BLaER1 treated with 17β-estradiol and CSF1 and Interleukin-3, amounts not matched to agents 10 nM and 100 nM (cell line): ENCODE data around the gene RTN3.
A peak's percentile ranks its signal among the peaks of the same experiment; 100 is the strongest.

ENCODE experiments used
- H3K27ac ChIP-seq, 11 experiments: shearing (Covaris generic); formaldehyde crosslinking; 2 replicates each; pipeline ENCODE4 v1.8.1; 2022
- H3K27me3 ChIP-seq, 11 experiments: shearing (Covaris generic); formaldehyde crosslinking; 2 replicates each; pipeline ENCODE4 v1.8.1; 2022
- H3K36me3 ChIP-seq, 11 experiments: shearing (Covaris generic); formaldehyde crosslinking; 2 replicates each; pipeline ENCODE4 v1.8.1; 2022
- H3K4me1 ChIP-seq, 10 experiments: shearing (Covaris generic); formaldehyde crosslinking; 2 replicates each; pipeline ENCODE4 v1.8.1; 2022
- H3K4me2 ChIP-seq, 11 experiments: shearing (Covaris generic); formaldehyde crosslinking; 2 replicates each; pipeline ENCODE4 v1.8.1; 2022
- H3K4me3 ChIP-seq, 10 experiments: shearing (Covaris generic); formaldehyde crosslinking; 2 replicates each; pipeline ENCODE4 v1.8.1; 2022
- H3K9ac ChIP-seq, 11 experiments: shearing (Covaris generic); formaldehyde crosslinking; 2 replicates each; pipeline ENCODE4 v1.8.1; 2022
- H3K9me3 ChIP-seq, 11 experiments: shearing (Covaris generic); formaldehyde crosslinking; replicated peaks in 1 of 11; 2 replicates each; pipeline ENCODE4 v1.8.1; 2022
- H4K20me1 ChIP-seq, 11 experiments: shearing (Covaris generic); formaldehyde crosslinking; 2 replicates each; pipeline ENCODE4 v1.8.1; 2022
- Cebpa-rat ChIP-seq, 11 experiments: shearing (Covaris generic); IDR thresholded peaks; 2 replicates each; pipeline ENCODE4 v1.8.1; 2022

The RTN3 gene

GRCh38 chr11:63711838-63712237 is 30.5 kb downstream of the RTN3 start:
- H3K4me1 ChIP-seq = peaks cover 0 to 36% (median 2%) of the 10 kb centered on the region in 10 experiments; a peak in 7 of 20 replicates
- peaks cover 44 to 100% (median 79%) of the 10 kb centered on the region in 11 experiments for H4K20me1 ChIP-seq
- H3K9me3 ChIP-seq = no peaks in the 10 kb centered on the region
- H3K27me3 ChIP-seq = no peaks in the 10 kb centered on the region
- H3K27ac ChIP-seq = no peak overlapping the region
- H3K9ac ChIP-seq = no peak overlapping the region
- no peak overlapping the region for H3K4me2 ChIP-seq
- no peak for TF ChIP-seq Cebpa-rat (IDR thresholded peaks at IDR 0.05)
- peaks cover 20 to 50% (median 31%) of the 10 kb centered on the region in 11 experiments; a peak in 18 of 22 replicates for H3K36me3 ChIP-seq
- no peak overlapping the region for H3K4me3 ChIP-seq

DNA sequence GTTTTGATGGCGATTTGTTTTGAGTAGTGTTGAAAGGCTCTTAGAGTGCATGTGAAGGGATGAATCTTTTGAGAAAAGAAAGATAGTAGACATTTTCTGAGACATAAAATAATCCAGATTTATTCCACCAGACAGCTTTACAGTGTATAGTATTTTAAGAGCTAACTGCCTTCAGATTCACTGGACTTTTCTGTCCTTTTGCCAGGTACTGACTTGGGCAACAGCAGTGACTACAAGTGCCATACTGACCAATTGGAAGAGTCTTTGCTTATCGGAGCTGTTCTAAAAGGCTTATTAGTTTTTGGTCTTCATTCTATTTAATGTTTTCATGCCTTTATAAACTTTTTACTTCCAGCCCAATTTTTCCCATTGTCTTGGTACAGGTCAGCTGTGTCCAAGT is 32.5 kb downstream of the RTN3 start:
- Histone ChIP-seq H3K27me3 (no peaks in the 10 kb centered on the region), H3K36me3 (peaks cover 16 to 58% (median 26%) of the 10 kb centered on the region in 11 experiments; a peak in 21 of 22 replicates), H3K4me2 (no peak overlapping the region), H3K4me3 (no peak overlapping the region), H3K9me3 (no peaks in the 10 kb centered on the region), H4K20me1 (peaks cover 34 to 100% (median 75%) of the 10 kb centered on the region in 11 experiments; a peak in 21 of 22 replicates), H3K4me1 (peaks cover 0 to 17% (median 0%) of the 10 kb centered on the region in 10 experiments; a peak in 5 of 20 replicates), H3K27ac (no peak overlapping the region), H3K9ac (no peak overlapping the region)
- no peak for TF ChIP-seq Cebpa-rat (IDR thresholded peaks at IDR 0.05)

- no peaks in the 10 kb centered on the region for H3K4me1 ChIP-seq
- H4K20me1 ChIP-seq = peaks cover 36 to 100% (median 71%) of the 10 kb centered on the region in 11 experiments; a peak in 19 of 22 replicates
- H3K36me3 ChIP-seq = peaks cover 29 to 80% (median 43%) of the 10 kb centered on the region in 11 experiments; a peak in 21 of 22 replicates
- H3K9ac ChIP-seq = no peak overlapping the region
- no peak overlapping the region for H3K27ac ChIP-seq
- H3K4me2 ChIP-seq = no peak overlapping the region
- TF ChIP-seq Cebpa-rat (IDR thresholded peaks at IDR 0.05) = no peak
- no peaks in the 10 kb centered on the region for H3K27me3 ChIP-seq
- H3K9me3 ChIP-seq = no peaks in the 10 kb centered on the region
- H3K4me3 ChIP-seq = no peak overlapping the region
Observed at GRCh38 chr11:63716046-63716445, 34.7 kb downstream of the RTN3 start.

- H3K4me1 ChIP-seq = no peaks in the 10 kb centered on the region
- H4K20me1 ChIP-seq = peaks cover 33 to 100% (median 57%) of the 10 kb centered on the region in 11 experiments; a peak in 19 of 22 replicates
- no peak overlapping the region for H3K4me3 ChIP-seq
- H3K36me3 ChIP-seq = peaks cover 19 to 63% (median 40%) of the 10 kb centered on the region in 11 experiments; a peak in 20 of 22 replicates
- H3K27ac ChIP-seq = no peak overlapping the region
- H3K4me2 ChIP-seq = no peak overlapping the region
- no peaks in the 10 kb centered on the region for H3K9me3 ChIP-seq
- no peaks in the 10 kb centered on the region for H3K27me3 ChIP-seq
- TF ChIP-seq Cebpa-rat (IDR thresholded peaks at IDR 0.05) = no peak
- no peak overlapping the region for H3K9ac ChIP-seq
Observed at GRCh38 chr11:63719001-63719400, 37.7 kb downstream of the RTN3 start.

DNA sequence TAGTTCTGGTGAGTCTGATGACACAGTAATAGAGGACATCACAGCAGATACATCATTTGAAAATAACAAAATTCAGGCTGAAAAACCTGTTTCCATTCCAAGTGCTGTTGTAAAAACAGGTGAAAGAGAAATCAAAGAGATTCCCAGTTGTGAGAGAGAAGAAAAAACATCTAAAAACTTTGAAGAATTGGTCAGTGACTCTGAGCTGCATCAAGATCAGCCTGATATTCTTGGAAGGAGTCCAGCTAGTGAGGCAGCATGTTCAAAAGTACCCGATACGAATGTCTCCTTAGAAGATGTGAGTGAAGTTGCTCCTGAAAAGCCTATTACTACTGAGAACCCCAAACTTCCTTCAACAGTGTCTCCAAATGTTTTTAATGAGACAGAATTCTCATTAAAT is 38.7 kb downstream of the RTN3 start:
- Histone ChIP-seq H3K4me2 (no peak overlapping the region), H3K9ac (no peak overlapping the region), H3K27ac (no peak overlapping the region), H3K27me3 (no peaks in the 10 kb centered on the region), H3K4me1 (no peaks in the 10 kb centered on the region; a peak in 1 of 20 replicates), H3K9me3 (no peaks in the 10 kb centered on the region), H3K36me3 (peaks cover 19 to 53% (median 33%) of the 10 kb centered on the region in 11 experiments; a peak in 20 of 22 replicates), H4K20me1 (peaks cover 25 to 100% (median 51%) of the 10 kb centered on the region in 11 experiments; a peak in 18 of 22 replicates), H3K4me3 (no peak overlapping the region)
- no peak for TF ChIP-seq Cebpa-rat (IDR thresholded peaks at IDR 0.05)

GRCh38 chr11:63720611-63721010 is 39.3 kb downstream of the RTN3 start:
- Histone ChIP-seq H3K36me3 (peaks cover 12 to 47% (median 27%) of the 10 kb centered on the region in 11 experiments; a peak in 20 of 22 replicates), H4K20me1 (peaks cover 20 to 100% (median 45%) of the 10 kb centered on the region in 11 experiments; a peak in 17 of 22 replicates), H3K9me3 (no peaks in the 10 kb centered on the region), H3K27me3 (no peaks in the 10 kb centered on the region), H3K9ac (no peak overlapping the region), H3K4me1 (peaks cover 0 to 4% (median 0%) of the 10 kb centered on the region in 10 experiments; a peak in 1 of 20 replicates), H3K4me2 (no peak overlapping the region), H3K27ac (no peak overlapping the region), H3K4me3 (no peak overlapping the region)
- TF ChIP-seq Cebpa-rat (IDR thresholded peaks at IDR 0.05) = no peak

DNA sequence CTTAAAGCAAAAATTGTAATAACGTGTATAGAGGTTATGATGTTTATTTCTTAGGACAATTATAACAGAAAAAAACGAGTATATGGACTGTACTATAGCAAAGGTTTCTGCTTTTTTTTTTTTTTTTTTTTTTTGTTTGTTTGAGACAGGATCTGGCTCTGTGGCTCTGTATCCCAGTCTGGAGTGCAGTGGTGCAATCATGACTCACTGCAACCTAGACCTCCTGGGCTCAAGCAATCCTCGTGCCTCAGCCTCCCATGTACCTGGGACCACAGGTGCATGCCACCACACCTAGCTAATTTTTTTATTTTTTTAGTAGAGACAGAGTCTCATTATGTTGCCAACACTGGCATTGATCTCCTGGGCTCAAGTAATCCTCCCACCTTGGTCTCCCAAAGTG is 48.0 kb downstream of the RTN3 start:
- Histone ChIP-seq H3K27ac (peak overlapping the region in 1 of 11 experiments; percentile 38; a peak in 1 of 22 replicates), H3K4me2 (peak overlapping the region in 2 of 11 experiments; percentile 26 to 55; a peak in 4 of 22 replicates), H3K27me3 (no peaks in the 10 kb centered on the region), H3K9ac (no peak overlapping the region), H3K4me3 (no peak overlapping the region), H3K4me1 (peaks cover 9 to 23% (median 11%) of the 10 kb centered on the region in 10 experiments; a peak in 18 of 20 replicates), H3K9me3 (no peaks in the 10 kb centered on the region), H3K36me3 (peaks cover 0 to 23% (median 7%) of the 10 kb centered on the region in 11 experiments; a peak in 8 of 22 replicates), H4K20me1 (peaks cover 7 to 98% (median 28%) of the 10 kb centered on the region in 11 experiments; a peak in 14 of 22 replicates)
- no peak for TF ChIP-seq Cebpa-rat (IDR thresholded peaks at IDR 0.05)

DNA sequence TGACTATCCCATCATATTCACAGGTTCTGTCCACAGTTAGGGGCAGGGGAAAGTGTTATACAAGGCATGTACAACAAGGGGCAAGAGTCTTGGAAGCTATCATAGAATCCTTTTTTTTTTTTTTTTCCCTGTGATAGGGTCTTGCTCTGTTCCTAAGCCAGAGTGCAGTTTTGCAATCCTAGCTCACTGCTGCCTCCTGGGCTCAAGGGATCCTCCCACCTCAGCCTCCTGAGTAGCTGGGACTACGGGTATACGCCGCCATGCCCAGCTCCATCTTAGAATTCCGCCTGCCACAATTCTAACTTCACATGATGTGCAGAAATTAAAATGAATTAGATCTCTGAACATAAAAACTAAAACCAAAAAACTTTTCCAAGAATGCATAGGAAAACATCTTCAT is 55.6 kb downstream of the RTN3 start:
- no peak overlapping the region for H3K4me3 ChIP-seq
- peaks cover 0 to 24% (median 5%) of the 10 kb centered on the region in 11 experiments; a peak in 5 of 22 replicates for H3K36me3 ChIP-seq
- peaks cover 9 to 96% (median 38%) of the 10 kb centered on the region in 11 experiments; a peak in 19 of 22 replicates for H4K20me1 ChIP-seq
- no peak for TF ChIP-seq Cebpa-rat (IDR thresholded peaks at IDR 0.05)
- H3K4me1 ChIP-seq = peaks cover 5 to 21% (median 10%) of the 10 kb centered on the region in 10 experiments; a peak in 14 of 20 replicates
- H3K27ac ChIP-seq = no peak overlapping the region
- no peaks in the 10 kb centered on the region for H3K27me3 ChIP-seq
- H3K9me3 ChIP-seq = no peaks in the 10 kb centered on the region
- H3K4me2 ChIP-seq = no peak overlapping the region
- no peak overlapping the region for H3K9ac ChIP-seq

DNA sequence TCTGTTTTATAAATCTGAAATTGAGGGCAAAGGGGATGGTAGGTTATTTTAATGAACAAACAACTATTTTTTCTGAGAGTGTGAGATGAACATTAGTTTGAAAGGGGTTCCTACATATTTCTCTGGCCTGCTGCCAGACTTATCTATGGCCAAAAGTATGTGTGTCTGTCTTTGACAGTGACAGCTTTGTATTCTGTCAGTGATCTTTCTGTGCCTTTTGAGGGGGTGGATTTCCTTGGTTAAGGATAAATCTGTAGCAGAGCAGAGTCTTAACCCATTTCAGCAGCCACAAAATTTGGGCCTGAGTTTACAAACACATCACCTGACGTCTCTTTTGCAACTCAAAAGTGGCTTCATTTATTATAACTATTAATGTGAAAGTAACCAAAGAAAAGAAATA is 56.4 kb downstream of the RTN3 start:
- Histone ChIP-seq H3K9me3 (no peaks in the 10 kb centered on the region), H3K27me3 (no peaks in the 10 kb centered on the region), H3K4me1 (peaks cover 5 to 21% (median 10%) of the 10 kb centered on the region in 10 experiments; a peak in 14 of 20 replicates), H3K36me3 (peaks cover 0 to 28% (median 5%) of the 10 kb centered on the region in 11 experiments; a peak in 6 of 22 replicates), H3K4me2 (no peak overlapping the region; a peak in 2 of 22 replicates), H3K9ac (no peak overlapping the region), H3K27ac (no peak overlapping the region), H3K4me3 (no peak overlapping the region), H4K20me1 (peaks cover 9 to 96% (median 38%) of the 10 kb centered on the region in 11 experiments; a peak in 19 of 22 replicates)
- TF ChIP-seq Cebpa-rat (IDR thresholded peaks at IDR 0.05) = no peak
